ENCODE data around the gene PEDS1.
"Not testable (repeated sequence)": the region's sequence is repeated elsewhere in the genome, so short reads cannot be mapped to it uniquely, and the experiment has no call there.

The PEDS1 gene

DNA sequence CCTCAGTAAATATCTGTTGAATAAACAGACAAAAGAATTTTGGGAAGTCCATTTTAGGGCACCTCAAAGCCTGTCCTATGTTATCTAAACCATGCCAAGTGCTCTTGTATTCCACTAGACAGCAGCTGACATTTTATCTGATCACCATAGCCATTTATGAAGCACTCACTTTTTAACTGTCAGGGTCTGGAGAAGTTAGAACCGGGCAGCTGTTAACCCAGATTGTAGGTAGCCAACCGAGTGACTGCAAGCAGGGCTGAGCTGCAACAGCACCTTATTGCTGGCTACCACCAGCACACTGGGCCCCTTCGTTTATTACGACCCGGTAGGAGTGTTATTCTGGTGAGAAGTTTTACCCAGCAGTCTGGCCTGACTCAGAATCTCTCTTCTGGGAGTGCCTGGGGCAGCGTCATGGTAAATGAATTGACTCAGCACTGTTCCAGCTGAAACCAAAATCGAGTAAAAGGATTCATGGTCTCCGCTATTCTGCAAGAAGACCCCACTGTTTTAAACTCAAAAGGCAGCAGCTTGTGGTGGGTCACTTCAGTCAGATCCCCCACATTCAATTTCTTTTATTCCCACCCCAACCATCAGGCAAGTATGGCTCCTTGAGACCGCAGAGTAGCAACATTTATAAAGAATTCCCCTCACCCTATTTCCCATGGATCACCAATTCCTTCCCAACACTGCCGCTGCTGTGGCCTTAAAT lies 42.2 kb downstream of the PEDS1 start:
- DNase-seq = no peak

DNA sequence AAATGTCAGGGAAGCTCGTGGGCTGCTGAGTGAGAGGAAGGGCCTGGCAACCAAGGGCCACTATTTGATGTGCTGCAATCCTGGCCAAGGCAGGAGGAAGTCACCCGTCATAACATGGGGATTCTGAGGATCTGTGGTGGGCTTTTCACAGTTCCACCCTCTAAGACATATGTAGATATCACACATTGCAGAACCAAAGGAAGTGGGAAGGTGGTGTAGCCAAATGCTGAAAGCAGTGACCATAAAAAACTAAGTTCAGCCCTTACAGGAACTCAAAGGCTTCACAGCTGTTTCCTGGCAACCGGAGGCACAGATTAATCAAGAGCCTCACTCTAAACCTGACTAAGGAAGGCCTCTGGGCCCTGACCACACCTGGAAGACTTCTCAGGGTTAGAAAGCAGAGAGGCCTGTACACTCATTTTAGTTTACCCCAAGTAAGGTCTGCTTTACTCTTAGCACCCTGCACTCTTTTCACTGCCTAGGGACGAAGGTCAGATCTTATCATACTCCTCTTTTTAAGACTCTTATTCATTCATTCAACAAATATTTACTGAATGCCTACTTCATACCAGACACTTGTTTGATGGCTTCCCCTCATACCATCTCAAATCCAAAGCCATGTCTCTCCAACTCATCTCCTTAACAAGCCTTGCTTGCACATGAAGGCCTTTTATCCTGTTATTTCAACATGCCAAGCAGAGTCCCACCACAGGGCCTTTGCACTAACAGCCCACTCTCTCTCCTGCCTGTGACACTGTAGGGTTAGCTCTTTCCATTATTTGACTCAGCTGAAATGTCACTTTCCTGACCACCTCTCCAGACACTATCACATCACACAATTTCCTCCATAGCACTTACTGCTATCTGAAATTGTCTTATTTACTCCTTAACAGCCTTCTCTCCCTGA lies 43.1 kb downstream of the PEDS1 start:
- DNase-seq = peak; percentile 64

DNA sequence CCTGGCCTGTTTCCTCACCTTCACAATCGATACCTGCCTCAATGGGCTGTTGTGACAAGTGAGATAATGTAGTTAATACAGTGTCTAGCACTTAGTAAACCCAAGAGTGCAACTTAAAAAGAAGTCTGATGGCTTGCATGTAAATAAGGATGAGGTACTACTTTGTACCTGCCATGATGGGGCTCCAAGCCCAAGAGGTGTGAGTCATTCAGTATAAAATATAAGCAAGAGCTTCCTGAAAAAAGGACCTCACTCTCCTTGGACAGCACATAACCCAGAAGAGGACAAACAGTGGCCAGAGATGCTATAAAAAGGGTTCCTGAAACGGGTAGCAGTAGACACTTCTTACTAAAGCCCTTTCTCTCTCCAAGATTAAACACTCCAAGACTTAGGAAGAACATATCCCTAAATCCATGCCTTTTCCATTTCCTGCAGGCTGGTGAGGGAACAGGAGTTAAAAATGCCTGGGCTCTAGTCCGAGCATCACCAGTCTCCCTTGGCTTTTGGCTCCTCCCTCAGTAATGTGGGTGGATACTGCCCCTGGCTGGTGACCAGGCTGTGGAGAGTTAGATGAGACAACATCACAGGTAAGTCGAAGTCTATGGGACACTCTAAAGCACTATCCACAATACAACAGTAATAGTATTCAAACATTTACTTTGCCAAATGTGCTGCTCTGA lies 44.8 kb downstream of the PEDS1 start:
- DNase-seq = no peak

DNA sequence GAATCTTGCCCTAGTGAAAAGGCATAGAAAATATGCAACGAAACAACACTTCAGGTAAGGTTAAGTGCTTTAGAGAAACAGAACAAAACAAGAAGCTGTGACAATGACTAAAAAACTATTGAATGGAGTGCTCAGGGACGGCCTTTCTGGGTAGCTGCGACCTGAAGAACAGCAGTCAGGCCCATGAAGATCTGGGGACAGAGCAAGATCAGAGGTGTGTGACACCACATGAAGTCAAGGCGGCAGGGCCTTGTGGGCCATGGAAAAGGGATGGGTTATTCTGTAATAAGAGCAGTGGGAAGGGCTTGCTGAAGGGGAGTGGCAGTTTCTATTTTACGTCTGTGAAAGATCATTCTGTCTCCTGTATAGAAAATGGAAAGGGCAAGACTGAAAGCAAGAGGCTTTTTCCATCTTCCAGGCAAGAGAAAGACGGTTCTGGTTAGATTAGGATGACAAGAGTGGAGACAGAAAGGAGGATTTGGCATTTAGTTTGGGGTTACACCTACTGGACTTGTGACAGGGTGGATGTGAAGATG lies 45.7 kb downstream of the PEDS1 start:
- DNase-seq = no peak

DNA sequence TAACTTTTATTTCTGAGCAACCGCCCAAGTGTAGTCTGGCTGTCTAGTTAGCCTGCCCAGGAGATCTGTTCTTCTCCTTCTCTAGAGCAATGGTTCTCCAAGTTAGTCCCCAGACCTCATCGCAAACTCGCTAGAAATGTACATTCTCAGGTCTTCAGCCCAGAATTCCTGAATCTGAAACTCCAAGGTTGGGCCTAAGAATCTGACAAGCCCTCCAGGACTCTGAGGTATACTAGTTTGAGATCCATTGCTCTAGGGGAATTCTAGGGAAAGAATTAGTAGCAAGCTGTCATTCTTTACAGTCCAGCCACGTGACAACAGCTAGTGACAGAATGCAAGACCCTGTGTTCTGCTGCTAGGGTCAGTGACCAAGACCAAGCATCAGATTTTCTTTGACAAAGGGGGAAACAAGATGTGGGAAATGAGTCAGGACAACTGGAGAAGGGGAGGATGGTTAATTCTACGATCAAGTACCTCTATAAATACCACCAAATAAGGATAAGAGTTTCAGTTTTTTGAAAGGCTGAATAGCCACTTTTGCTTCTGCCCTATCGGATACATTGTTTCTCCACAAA lies 46.4 kb downstream of the PEDS1 start:
- no peak for DNase-seq

DNA sequence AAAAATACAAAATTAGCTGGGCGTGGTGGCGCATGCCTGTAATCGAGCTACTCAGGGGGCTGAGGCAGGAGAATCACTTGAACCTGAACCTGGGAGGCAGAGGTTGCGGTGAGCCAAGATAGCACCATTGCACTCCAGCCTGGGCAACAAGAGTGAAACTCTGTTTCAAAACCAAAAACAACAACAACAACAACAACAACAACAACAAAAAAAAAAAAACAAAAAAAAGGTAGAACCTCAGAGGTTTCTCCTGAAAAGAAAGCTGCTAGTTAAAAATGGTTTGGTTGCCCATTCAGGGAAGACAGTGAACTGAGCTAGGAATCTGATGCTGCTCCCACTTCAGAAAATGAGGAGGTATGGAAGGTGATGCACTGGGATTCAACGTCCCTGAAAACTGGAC lies 46.9 kb downstream of the PEDS1 start:
- not testable (repeated sequence) for DNase-seq
